ENCODE measurements around the gene GJC2.

DNA sequence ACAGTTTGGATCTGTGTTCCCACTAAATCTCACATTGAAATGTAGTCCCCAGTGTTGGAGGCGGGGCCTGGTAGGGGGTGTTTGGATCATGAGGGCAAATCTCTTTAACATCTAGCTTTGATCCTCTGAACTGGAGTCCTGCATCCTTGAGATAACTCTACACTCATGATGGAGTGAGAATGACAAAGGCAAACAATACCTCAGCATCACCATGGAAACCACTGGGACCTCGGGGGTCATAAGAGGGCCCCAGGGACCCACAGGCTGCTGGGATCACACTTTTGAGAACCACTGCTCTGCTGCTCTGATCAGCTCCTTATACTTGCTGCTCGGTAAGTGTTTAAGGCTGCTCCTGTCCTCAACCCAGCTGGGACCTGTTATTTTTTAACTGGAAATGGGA lies 44.7 kb downstream of the GJC2 start:
- TF ChIP-seq POLR2AphosphoS5 (IDR thresholded peaks at IDR 0.05; ENCODE audit: low read depth, low read length) (no peak), TAF1 (IDR thresholded peaks at IDR 0.05; ENCODE audit: borderline replicate concordance, insufficient read depth, low read length) (no peak), SIN3A (IDR thresholded peaks at IDR 0.05; ENCODE audit: borderline replicate concordance, insufficient read depth, low read length) (no peak)
- TF ChIP-seq, protein P1, sequence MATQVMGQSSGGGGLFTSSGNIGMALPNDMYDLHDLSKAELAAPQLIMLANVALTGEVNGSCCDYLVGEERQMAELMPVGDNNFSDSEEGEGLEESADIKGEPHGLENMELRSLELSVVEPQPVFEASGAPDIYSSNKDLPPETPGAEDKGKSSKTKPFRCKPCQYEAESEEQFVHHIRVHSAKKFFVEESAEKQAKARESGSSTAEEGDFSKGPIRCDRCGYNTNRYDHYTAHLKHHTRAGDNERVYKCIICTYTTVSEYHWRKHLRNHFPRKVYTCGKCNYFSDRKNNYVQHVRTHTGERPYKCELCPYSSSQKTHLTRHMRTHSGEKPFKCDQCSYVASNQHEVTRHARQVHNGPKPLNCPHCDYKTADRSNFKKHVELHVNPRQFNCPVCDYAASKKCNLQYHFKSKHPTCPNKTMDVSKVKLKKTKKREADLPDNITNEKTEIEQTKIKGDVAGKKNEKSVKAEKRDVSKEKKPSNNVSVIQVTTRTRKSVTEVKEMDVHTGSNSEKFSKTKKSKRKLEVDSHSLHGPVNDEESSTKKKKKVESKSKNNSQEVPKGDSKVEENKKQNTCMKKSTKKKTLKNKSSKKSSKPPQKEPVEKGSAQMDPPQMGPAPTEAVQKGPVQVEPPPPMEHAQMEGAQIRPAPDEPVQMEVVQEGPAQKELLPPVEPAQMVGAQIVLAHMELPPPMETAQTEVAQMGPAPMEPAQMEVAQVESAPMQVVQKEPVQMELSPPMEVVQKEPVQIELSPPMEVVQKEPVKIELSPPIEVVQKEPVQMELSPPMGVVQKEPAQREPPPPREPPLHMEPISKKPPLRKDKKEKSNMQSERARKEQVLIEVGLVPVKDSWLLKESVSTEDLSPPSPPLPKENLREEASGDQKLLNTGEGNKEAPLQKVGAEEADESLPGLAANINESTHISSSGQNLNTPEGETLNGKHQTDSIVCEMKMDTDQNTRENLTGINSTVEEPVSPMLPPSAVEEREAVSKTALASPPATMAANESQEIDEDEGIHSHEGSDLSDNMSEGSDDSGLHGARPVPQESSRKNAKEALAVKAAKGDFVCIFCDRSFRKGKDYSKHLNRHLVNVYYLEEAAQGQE (IDR thresholded peaks at IDR 0.05; ENCODE audit: insufficient read depth in 1 of 2, low read depth in 2 of 2, low read length in 2 of 2) = no peak
